GM12878 (cell line): Measurements from ENCODE around the gene TSNAX. TPM values are rescaled to one million over a fixed set of nuclear protein-coding genes. Genes with fewer than 3 reads are reported as not detected.

ENCODE experiments used
- ATAC-seq: fragments of 200-7000 bp; cut with Tn5 transposase; 3 replicates; pipeline ENCODE4 v1.9.1; 2020; ENCODE audit warnings: mild to moderate bottlenecking, moderate library complexity
- BruUV-seq: library from RNA; stranded (reverse); fragments of 400-500 nt; replicated peaks from 2 replicates; lab custom pipeline; 2021; lab: Mats Ljungman, UMichigan
- CTCF ChIA-PET: fragments of 300-600 bp; sonication (Branson Sonifier 250); formaldehyde crosslinking; extraction: SDS; loops from one replicate; lab custom pipeline; 2021; ENCODE audit warnings: inconsistent platforms; lab: Yijun Ruan, JAX
- POLR2A ChIA-PET: fragments of 350-600 bp; formaldehyde crosslinking; extraction: SDS; loops from one replicate; lab custom pipeline; 2021; ENCODE audit warnings: inconsistent platforms; lab: Charles Lee
- RAD21 ChIA-PET: fragments of 300-600 bp; sonication (Branson Sonifier 250); formaldehyde crosslinking; loops from one replicate; lab custom pipeline; 2023; ENCODE audit warnings: antibody characterized with exemption; ENCODE audit not compliant: unreplicated experiment; lab: Charles Lee
- SMC1A ChIA-PET: fragments of 300-600 bp; sonication (Branson Sonifier 250); formaldehyde crosslinking; loops from one replicate; lab custom pipeline; 2023; ENCODE audit not compliant: unreplicated experiment, uncharacterized antibody; lab: Charles Lee
- DNase-seq: peaks from one replicate; pipeline ENCODE4 v3.0.0-alpha.2; 2011; ENCODE audit warnings: low read depth, low spot score
- FAIRE-seq: peaks from 3 replicates; lab custom pipeline; 2011; peaks lifted over from hg19 to GRCh38; lab: Jason Lieb, UNC
- H2AFZ ChIP-seq: 2 replicates; pipeline ENCODE4 v1.6.0; 2011; ENCODE audit warnings: low read depth, low read length, control low read depth; ENCODE audit not compliant: control insufficient read depth
- H3K27ac ChIP-seq: 2 replicates; pipeline ENCODE4 v1.5.1; 2011; ENCODE audit warnings: control low read depth; ENCODE audit not compliant: control insufficient read depth, insufficient read depth
- H3K27me3 ChIP-seq, 2 experiments: replicated peaks in 1 of 2; 2 replicates each; pipeline versions ENCODE4 v1.6.0 to v1.6.1; 2011; ENCODE audit warnings: low read length in 1 of 2; ENCODE audit not compliant: control insufficient read depth in 2 of 2, insufficient read depth in 2 of 2
- H3K36me3 ChIP-seq, 2 experiments: 2 replicates each; pipeline ENCODE4 v1.5.1; 2011; ENCODE audit warnings: low read length in 1 of 2; ENCODE audit not compliant: control insufficient read depth in 2 of 2, insufficient read depth in 2 of 2
- H3K4me1 ChIP-seq: 2 replicates; pipeline ENCODE4 v1.6.1; 2011; ENCODE audit warnings: mild to moderate bottlenecking, low read length, moderate library complexity, mixed read lengths; ENCODE audit not compliant: control insufficient read depth, insufficient read depth
- H3K4me2 ChIP-seq: 2 replicates; pipeline ENCODE4 v1.6.0; 2011; ENCODE audit warnings: control low read depth; ENCODE audit not compliant: control insufficient read depth, insufficient read depth
- H3K4me3 ChIP-seq: fragments of 200-600 bp; sonication (generic); 2 replicates; pipeline ENCODE4 v1.5.1; 2016
- H3K79me2 ChIP-seq: 2 replicates; pipeline ENCODE4 v1.6.0; 2011; ENCODE audit warnings: low read length; ENCODE audit not compliant: control insufficient read depth, insufficient read depth
- H3K9ac ChIP-seq: 2 replicates; pipeline ENCODE4 v1.8.0; 2011; ENCODE audit warnings: low read length, control low read depth, mixed read lengths; ENCODE audit not compliant: control insufficient read depth, insufficient read depth
- H3K9me3 ChIP-seq: replicated peaks from 3 replicates; pipeline ENCODE4 v1.5.1; 2011; ENCODE audit warnings: mild to moderate bottlenecking, low read length; ENCODE audit not compliant: control insufficient read depth, insufficient read depth
- H4K20me1 ChIP-seq: 2 replicates; pipeline ENCODE4 v1.6.0; 2011; ENCODE audit not compliant: control insufficient read depth, insufficient read depth
- BACH1 ChIP-seq: fragments of 450-650 bp; IDR thresholded peaks from 2 replicates; pipeline ENCODE4 v1.6.1; 2017; ENCODE audit warnings: mild to moderate bottlenecking, borderline replicate concordance
- BCL11A ChIP-seq: IDR thresholded peaks from 2 replicates; pipeline ENCODE4 v1.6.1; 2011; ENCODE audit warnings: low read depth, low read length
- BHLHE40 ChIP-seq, 2 experiments: fragments of 450-650 bp in 1 of 2; IDR thresholded peaks; 2 replicates each; pipeline ENCODE4 v1.6.1; 2011 to 2017; ENCODE audit warnings: low read depth in 2 of 2, borderline replicate concordance in 1 of 2, improper control_type of control experiment in 1 of 2, low read length in 1 of 2, mild to moderate bottlenecking in 1 of 2
- CHD2 ChIP-seq: IDR thresholded peaks from 2 replicates; pipeline ENCODE4 v1.6.1; 2011; ENCODE audit warnings: low read depth, low read length, improper control_type of control experiment, borderline replicate concordance
- IKZF1 ChIP-seq: fragments of 450-650 bp; conservative IDR thresholded peaks from 2 replicates; pipeline ENCODE4 v1.6.1; 2017; ENCODE audit warnings: antibody characterized with exemption, mild to moderate bottlenecking
- IKZF2 ChIP-seq, 2 experiments: fragments of 450-650 bp; IDR thresholded peaks; 2 replicates each; pipeline ENCODE4 v1.6.1; 2017; ENCODE audit warnings: mild to moderate bottlenecking in 2 of 2, moderate library complexity in 2 of 2
- MEF2A ChIP-seq: IDR thresholded peaks from 2 replicates; pipeline ENCODE4 v1.6.1; 2011; ENCODE audit warnings: low read depth, mild to moderate bottlenecking, low read length, moderate library complexity; ENCODE audit not compliant: insufficient read depth
- MEF2B ChIP-seq: fragments of 450-650 bp; IDR thresholded peaks from 2 replicates; pipeline ENCODE4 v1.6.1; 2018; ENCODE audit warnings: mild to moderate bottlenecking, moderate library complexity; ENCODE audit not compliant: partially characterized antibody, poor library complexity, severe bottlenecking
- MTA2 ChIP-seq: fragments of 450-650 bp; IDR thresholded peaks from 2 replicates; pipeline ENCODE4 v1.6.1; 2016; ENCODE audit warnings: low read depth, mild to moderate bottlenecking, moderate library complexity
- MTA3 ChIP-seq: IDR thresholded peaks from 2 replicates; pipeline ENCODE4 v1.6.1; 2012; ENCODE audit warnings: low read length, inconsistent platforms, borderline replicate concordance
- NBN ChIP-seq: fragments of 450-650 bp; IDR thresholded peaks from 2 replicates; pipeline ENCODE4 v1.6.1; 2016
- NFIC ChIP-seq: IDR thresholded peaks from 2 replicates; pipeline ENCODE4 v1.6.1; 2012; ENCODE audit warnings: low read depth, mild to moderate bottlenecking, inconsistent platforms, low read length, moderate library complexity
- NRF1 ChIP-seq: conservative IDR thresholded peaks from 2 replicates; pipeline ENCODE4 v1.6.1; 2011; ENCODE audit warnings: mild to moderate bottlenecking, low read depth, low read length, improper control_type of control experiment
- REST ChIP-seq: IDR thresholded peaks from 2 replicates; pipeline ENCODE4 v1.6.1; 2012; ENCODE audit warnings: mild to moderate bottlenecking, low read depth, low read length
- RUNX3 ChIP-seq: IDR thresholded peaks from 2 replicates; pipeline ENCODE4 v1.6.1; 2012; ENCODE audit warnings: low read length, inconsistent platforms
- SIN3A ChIP-seq: IDR thresholded peaks from 2 replicates; pipeline ENCODE4 v1.6.1; 2012; ENCODE audit warnings: low read depth, low read length, improper control_type of control experiment
- TCF12 ChIP-seq: IDR thresholded peaks from 2 replicates; pipeline ENCODE4 v1.6.1; 2011; ENCODE audit warnings: low read depth, mild to moderate bottlenecking, low read length
- TCF7 ChIP-seq: IDR thresholded peaks from 2 replicates; pipeline ENCODE4 v1.6.1; 2014; ENCODE audit warnings: antibody characterized with exemption, borderline replicate concordance
- ZNF24 ChIP-seq: fragments of 450-650 bp; IDR thresholded peaks from 2 replicates; pipeline ENCODE4 v1.6.1; 2017; ENCODE audit warnings: antibody characterized with exemption, mild to moderate bottlenecking
- WGBS: methylation state at CpG from one replicate; pipeline ENCODE4 v1.1.6; 2016; ENCODE audit warnings: low lambda C conversion rate; ENCODE audit not compliant: insufficient replicate concordance, insufficient coverage; ENCODE audit errors: missing lambda C conversion rate; 5-methylcytosine and 5-hydroxymethylcytosine counted together
- in situ Hi-C: fragments of 300-500 bp; cut with MboI; formaldehyde crosslinking; loops from 9 replicates; pipeline ENCODE4 v1.14.3; 2018; ENCODE audit warnings: mixed read lengths
- intact Hi-C: fragments of 100-400 bp; cut with micrococcal nuclease; formaldehyde crosslinking; loops from one replicate; pipeline ENCODE4 v1.14.2; 2022; ENCODE audit not compliant: unreplicated experiment
- polyA plus RNA-seq, 11 experiments: library from polyadenylated mRNA; depleted of rRNA in 4 of 11; unstranded in 6 of 11; stranded (reverse) in 5 of 11; fragments of >200 nt; fragmentation: Nextera tagmentation in 4 of 11; fragmentation: Illumina TruSeq in 1 of 11; extraction: Ambion mirVana in 4 of 11; extraction: Trizol in 1 of 11; gene quantifications; 1 replicate in 1 of 11; 2 replicates in 10 of 11; pipeline versions ENCODE4 v1.2.1 to v1.2.3, GENCODE V29; 2011 to 2016; ENCODE audit warnings: inconsistent platforms in 2 of 11, missing spikeins in 2 of 11, low read depth in 1 of 11
- total RNA-seq, 4 experiments: library from RNA; depleted of rRNA in 3 of 4; stranded (reverse); fragments of >200 nt in 3 of 4; fragmentation: Illumina TruSeq in 1 of 4; extraction: Trizol in 1 of 4; gene quantifications; 2 replicates each; pipeline versions ENCODE4 v1.2.1 to v1.2.3, GENCODE V29; 2013 to 2021
- TF ChIP-seq, protein P1 (sequence below): fragments of 150-350 bp; IDR thresholded peaks from 2 replicates; pipeline ENCODE4 v1.6.1; 2016; ENCODE audit warnings: low read depth, low read length

Gene TSNAX
- total and polyA plus RNA-seq, 10 of the 15 experiments (the other 5 are each of a cell fraction or from before 2014, with no cell fraction given) = 24.8 to 49.7 (median 35.6) TPM

DNA sequence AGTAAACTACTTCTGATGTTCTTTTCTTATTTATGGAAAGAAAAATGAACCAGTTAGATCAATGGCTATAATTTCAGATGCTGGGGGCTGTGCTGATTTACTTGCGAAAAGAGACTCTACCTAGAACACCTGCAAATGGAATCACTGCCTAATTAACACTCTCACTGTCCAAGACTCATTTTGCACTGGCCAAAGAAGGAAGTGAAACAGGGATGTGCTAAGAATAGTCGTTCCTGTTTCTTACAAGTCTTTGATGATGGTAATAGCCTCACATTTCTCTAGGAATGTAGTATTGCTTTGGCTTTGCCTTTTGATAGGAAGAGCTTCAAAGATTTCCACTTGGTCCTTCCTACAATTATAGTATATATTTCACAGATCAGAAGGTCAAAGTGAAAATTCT, 12.7 kb upstream of the TSNAX start:
- Histone ChIP-seq H3K27ac (no peak overlapping the region), H2AFZ (no peak overlapping the region), H3K4me3 (no peak overlapping the region), H3K9me3 (no peaks in the 10 kb centered on the region), H3K4me2 (peak overlapping the region; percentile 35; the same call in 1 of the 2 replicates), H3K27me3 (no peaks in the 10 kb centered on the region), H3K36me3 (no peaks in the 10 kb centered on the region), H3K4me1 (peaks cover 7% of the 10 kb centered on the region), H3K79me2 (no peaks in the 10 kb centered on the region), H3K9ac (no peak overlapping the region), H4K20me1 (no peaks in the 10 kb centered on the region)
- 29% methylated on average over 2 of the region's 2 CpGs for WGBS
- ChIA-PET CTCF (no interaction called here), RAD21 (no interaction called here), POLR2A (interaction anchor here (0.7 kb wide), 1 partner anchor 16 kb away, joined by 3 read pairs; no protein-coding TSS in a partner anchor), SMC1A (interaction anchor here (0.7 to 0.9 kb wide), 2 partner anchors 11 to 22 kb away, joined by 3 read pairs; no protein-coding TSS in a partner anchor)
- ATAC-seq = peak; percentile 80
- intact Hi-C loops = no loop called here
- BruUV-seq = no TSS peak
- DNase-seq = peak; percentile 19
- in situ Hi-C loops = no loop called here
- no peak for FAIRE-seq
- peak; percentile 46; the same call in 1 of the 2 replicates for TF ChIP-seq TCF7
- TF ChIP-seq REST = no peak
- TF ChIP-seq BHLHE40 (IDR thresholded peaks at IDR 0.05; ENCODE audit: borderline replicate concordance in 1 of 2, low read depth in 2 of 2, low read length in 1 of 2) = no peak
- TF ChIP-seq MEF2A = peak; percentile 91
- TF ChIP-seq SIN3A = no peak
- peak; percentile 32; the same call in 1 of the 2 replicates for TF ChIP-seq ZNF24
- peak; percentile 46; the same call in 1 of the 2 replicates for TF ChIP-seq BACH1
- TF ChIP-seq IKZF2 (IDR thresholded peaks at IDR 0.05) = peak; percentile 97
- no peak for TF ChIP-seq MTA3
- peak; percentile 93 for TF ChIP-seq BCL11A
- TF ChIP-seq TCF12 = peak; percentile 58; the same call in 1 of the 2 replicates
- peak; percentile 94 for TF ChIP-seq MTA2
- TF ChIP-seq RUNX3 = peak; percentile 44; the same call in 1 of the 2 replicates
- TF ChIP-seq NFIC = peak; percentile 67; the same call in 1 of the 2 replicates
- peak; percentile 95 for TF ChIP-seq IKZF1
- peak; percentile 46; the same call in 1 of the 2 replicates for TF ChIP-seq NBN
- peak; percentile 87 for TF ChIP-seq MEF2B
- TF ChIP-seq NRF1 = no peak
- TF ChIP-seq CHD2 = 0 out of 2 replicates have a peak, but pooled peaks have one; percentile 22
- TF ChIP-seq, protein P1, sequence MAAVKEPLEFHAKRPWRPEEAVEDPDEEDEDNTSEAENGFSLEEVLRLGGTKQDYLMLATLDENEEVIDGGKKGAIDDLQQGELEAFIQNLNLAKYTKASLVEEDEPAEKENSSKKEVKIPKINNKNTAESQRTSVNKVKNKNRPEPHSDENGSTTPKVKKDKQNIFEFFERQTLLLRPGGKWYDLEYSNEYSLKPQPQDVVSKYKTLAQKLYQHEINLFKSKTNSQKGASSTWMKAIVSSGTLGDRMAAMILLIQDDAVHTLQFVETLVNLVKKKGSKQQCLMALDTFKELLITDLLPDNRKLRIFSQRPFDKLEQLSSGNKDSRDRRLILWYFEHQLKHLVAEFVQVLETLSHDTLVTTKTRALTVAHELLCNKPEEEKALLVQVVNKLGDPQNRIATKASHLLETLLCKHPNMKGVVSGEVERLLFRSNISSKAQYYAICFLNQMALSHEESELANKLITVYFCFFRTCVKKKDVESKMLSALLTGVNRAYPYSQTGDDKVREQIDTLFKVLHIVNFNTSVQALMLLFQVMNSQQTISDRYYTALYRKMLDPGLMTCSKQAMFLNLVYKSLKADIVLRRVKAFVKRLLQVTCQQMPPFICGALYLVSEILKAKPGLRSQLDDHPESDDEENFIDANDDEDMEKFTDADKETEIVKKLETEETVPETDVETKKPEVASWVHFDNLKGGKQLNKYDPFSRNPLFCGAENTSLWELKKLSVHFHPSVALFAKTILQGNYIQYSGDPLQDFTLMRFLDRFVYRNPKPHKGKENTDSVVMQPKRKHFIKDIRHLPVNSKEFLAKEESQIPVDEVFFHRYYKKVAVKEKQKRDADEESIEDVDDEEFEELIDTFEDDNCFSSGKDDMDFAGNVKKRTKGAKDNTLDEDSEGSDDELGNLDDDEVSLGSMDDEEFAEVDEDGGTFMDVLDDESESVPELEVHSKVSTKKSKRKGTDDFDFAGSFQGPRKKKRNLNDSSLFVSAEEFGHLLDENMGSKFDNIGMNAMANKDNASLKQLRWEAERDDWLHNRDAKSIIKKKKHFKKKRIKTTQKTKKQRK = no peak
